PFSK-1 (cell line): ENCODE results near the gene BAG1.

Experiments
- FOXP2 ChIP-seq: optimal IDR thresholded peaks from 2 replicates; pipeline ENCODE3; 2011; ENCODE audit warnings: borderline replicate concordance, control low read depth, inconsistent platforms; ENCODE audit not compliant: insufficient read depth; ENCODE audit errors: extremely low read length, extremely low read depth
- POLR2AphosphoS5 ChIP-seq: IDR thresholded peaks from 2 replicates; pipeline ENCODE4 v1.6.1; 2012; ENCODE audit warnings: low read depth, mild to moderate bottlenecking, control low read depth, low read length, moderate library complexity
- SIN3A ChIP-seq: IDR thresholded peaks from 2 replicates; pipeline ENCODE4 v1.6.1; 2012; ENCODE audit warnings: mild to moderate bottlenecking, low read length, moderate library complexity, borderline replicate concordance; ENCODE audit not compliant: insufficient read depth
- TAF1 ChIP-seq: IDR thresholded peaks from 2 replicates; pipeline ENCODE4 v1.6.1; 2012; ENCODE audit warnings: low read length, control low read depth, borderline replicate concordance; ENCODE audit not compliant: insufficient read depth
- TF ChIP-seq, protein P1 (sequence below), 2 experiments: IDR thresholded peaks; 2 replicates each; pipeline versions ENCODE4 v1.6.1 to v1.8.0; 2011 to 2012; ENCODE audit warnings: low read depth in 2 of 2, low read length in 2 of 2, control low read depth in 1 of 2, inconsistent platforms in 1 of 2, mild to moderate bottlenecking in 1 of 2, moderate library complexity in 1 of 2; ENCODE audit not compliant: insufficient read depth in 1 of 2

BAG1 gene

DNA sequence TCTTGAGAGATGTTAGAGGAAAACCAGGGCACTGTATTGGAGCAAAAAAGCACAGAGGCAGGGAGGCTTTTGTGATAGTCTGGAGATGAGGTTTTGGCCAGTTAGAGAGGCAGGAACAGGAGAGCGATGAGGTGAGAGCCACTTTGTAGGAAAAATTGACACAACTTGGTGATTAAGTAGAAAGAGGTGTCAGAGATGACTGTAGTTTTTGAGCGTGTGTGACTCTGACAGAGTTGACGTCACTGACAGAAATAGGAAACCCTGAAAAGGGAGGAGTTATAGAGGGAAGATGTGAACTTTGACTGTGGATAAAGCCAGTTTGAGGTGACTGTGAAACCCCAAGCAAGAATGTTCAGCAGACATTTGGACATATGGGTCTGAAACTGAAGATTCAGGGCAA, 41.5 kb upstream of the BAG1 start:
- no peak for TF ChIP-seq FOXP2
- no peak for TF ChIP-seq SIN3A
- TF ChIP-seq, protein P1, sequence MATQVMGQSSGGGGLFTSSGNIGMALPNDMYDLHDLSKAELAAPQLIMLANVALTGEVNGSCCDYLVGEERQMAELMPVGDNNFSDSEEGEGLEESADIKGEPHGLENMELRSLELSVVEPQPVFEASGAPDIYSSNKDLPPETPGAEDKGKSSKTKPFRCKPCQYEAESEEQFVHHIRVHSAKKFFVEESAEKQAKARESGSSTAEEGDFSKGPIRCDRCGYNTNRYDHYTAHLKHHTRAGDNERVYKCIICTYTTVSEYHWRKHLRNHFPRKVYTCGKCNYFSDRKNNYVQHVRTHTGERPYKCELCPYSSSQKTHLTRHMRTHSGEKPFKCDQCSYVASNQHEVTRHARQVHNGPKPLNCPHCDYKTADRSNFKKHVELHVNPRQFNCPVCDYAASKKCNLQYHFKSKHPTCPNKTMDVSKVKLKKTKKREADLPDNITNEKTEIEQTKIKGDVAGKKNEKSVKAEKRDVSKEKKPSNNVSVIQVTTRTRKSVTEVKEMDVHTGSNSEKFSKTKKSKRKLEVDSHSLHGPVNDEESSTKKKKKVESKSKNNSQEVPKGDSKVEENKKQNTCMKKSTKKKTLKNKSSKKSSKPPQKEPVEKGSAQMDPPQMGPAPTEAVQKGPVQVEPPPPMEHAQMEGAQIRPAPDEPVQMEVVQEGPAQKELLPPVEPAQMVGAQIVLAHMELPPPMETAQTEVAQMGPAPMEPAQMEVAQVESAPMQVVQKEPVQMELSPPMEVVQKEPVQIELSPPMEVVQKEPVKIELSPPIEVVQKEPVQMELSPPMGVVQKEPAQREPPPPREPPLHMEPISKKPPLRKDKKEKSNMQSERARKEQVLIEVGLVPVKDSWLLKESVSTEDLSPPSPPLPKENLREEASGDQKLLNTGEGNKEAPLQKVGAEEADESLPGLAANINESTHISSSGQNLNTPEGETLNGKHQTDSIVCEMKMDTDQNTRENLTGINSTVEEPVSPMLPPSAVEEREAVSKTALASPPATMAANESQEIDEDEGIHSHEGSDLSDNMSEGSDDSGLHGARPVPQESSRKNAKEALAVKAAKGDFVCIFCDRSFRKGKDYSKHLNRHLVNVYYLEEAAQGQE (IDR thresholded peaks at IDR 0.05; ENCODE audit: insufficient read depth in 1 of 2, low read depth in 2 of 2, low read length in 2 of 2) = no peak
- TF ChIP-seq TAF1 = no peak
- no peak for TF ChIP-seq POLR2AphosphoS5

DNA sequence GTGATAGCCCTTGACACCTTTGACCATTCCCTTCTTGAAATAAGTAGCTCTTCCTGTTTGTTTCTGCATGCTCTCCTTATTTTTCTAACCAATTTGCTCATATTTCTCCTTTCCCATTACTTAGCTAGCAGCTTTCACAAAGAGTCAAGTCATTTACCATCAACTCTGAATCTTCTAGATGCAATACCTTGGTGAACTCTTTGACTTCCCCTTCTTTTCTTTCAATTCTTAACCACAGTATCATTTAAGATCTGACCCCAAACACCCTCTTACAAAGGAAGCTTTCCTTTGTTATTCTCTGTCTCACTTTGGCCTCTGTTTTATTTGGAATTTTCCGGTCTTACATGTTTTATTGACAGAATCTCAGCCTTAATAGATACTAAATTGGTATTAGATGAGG, 39.9 kb upstream of the BAG1 start:
- no peak for TF ChIP-seq POLR2AphosphoS5
- no peak for TF ChIP-seq SIN3A
- TF ChIP-seq, protein P1 (IDR thresholded peaks at IDR 0.05; ENCODE audit: insufficient read depth in 1 of 2, low read depth in 2 of 2, low read length in 2 of 2) = no peak
- no peak for TF ChIP-seq FOXP2
- no peak for TF ChIP-seq TAF1

DNA sequence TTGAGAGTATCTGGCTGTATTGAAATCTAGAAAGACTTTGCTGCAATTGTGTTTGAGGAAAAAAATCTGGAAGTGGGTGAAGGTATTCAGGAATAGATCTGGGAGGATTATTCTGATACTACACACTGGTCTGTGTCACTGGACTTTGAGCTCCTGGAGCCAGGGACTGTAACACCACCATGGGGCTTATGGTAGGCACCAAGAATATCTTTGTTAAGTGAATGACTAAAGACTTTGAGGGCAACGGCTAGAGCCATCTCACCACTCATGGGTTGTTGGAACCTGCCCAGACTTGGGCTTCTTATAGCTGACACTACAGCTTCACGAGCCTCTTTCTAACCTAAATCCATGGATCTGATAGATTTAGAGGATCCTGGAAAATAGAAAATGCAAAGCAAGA, 36.0 kb upstream of the BAG1 start:
- no peak for TF ChIP-seq TAF1
- TF ChIP-seq, protein P1 (IDR thresholded peaks at IDR 0.05; ENCODE audit: insufficient read depth in 1 of 2, low read depth in 2 of 2, low read length in 2 of 2) = no peak
- TF ChIP-seq FOXP2 = no peak
- TF ChIP-seq SIN3A = no peak

DNA sequence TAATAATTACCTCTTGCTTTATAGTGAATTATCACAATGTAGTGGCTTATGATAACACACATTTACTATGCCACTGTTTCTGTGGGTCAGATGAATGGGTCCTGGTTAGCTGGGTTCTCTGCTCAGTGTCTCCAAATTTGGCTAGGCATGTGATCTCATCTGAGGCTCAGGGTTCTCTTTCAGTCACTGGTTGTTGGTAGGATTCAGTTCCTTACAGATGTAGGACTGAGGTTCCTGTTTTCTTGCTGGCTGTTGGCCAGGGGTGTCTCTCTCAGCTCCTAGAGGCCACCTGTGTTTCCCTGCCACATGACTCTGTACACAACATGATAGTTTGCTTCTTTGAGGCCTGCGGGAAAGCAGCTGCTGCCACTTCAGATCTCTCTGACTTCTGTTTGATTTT, 32.9 kb upstream of the BAG1 start:
- TF ChIP-seq, protein P1 (IDR thresholded peaks at IDR 0.05; ENCODE audit: insufficient read depth in 1 of 2, low read depth in 2 of 2, low read length in 2 of 2) = no peak
- no peak for TF ChIP-seq TAF1
- TF ChIP-seq POLR2AphosphoS5 = no peak
- TF ChIP-seq SIN3A = no peak

DNA sequence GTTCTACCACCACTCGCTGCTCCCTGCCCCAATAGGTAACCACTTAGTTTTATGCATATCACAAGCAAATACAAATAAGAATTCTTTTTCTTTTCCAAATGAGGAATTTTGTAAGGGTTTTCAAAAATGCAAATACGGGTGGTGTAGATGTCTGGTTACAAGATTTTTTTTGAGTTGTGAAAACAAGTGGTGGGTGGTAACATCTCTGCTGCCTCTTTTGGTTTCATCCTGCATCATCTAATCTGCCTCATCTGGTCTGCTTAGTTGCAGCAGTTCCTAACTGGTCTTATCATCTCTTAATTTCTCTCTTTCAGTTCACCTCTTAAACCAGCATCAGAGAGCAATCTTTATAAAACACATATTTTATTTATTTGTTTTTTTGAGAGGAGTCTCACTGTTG, 31.1 kb upstream of the BAG1 start:
- TF ChIP-seq POLR2AphosphoS5 = no peak
- no peak for TF ChIP-seq TAF1
- TF ChIP-seq, protein P1 (IDR thresholded peaks at IDR 0.05; ENCODE audit: insufficient read depth in 1 of 2, low read depth in 2 of 2, low read length in 2 of 2) = no peak
- no peak for TF ChIP-seq SIN3A
- no peak for TF ChIP-seq FOXP2
